NCI-H1694 treated with DMSO at 0.1 percent for 48 hours (cell line): ENCODE results near the gene SH3BP2.
A peak's percentile ranks its signal among the peaks of the same experiment; 100 is the strongest.

Experiments used
- DNase-seq: peaks from one replicate; lab custom pipeline; 2025; lab: John Stamatoyannopoulos, UW

The SH3BP2 gene

DNA sequence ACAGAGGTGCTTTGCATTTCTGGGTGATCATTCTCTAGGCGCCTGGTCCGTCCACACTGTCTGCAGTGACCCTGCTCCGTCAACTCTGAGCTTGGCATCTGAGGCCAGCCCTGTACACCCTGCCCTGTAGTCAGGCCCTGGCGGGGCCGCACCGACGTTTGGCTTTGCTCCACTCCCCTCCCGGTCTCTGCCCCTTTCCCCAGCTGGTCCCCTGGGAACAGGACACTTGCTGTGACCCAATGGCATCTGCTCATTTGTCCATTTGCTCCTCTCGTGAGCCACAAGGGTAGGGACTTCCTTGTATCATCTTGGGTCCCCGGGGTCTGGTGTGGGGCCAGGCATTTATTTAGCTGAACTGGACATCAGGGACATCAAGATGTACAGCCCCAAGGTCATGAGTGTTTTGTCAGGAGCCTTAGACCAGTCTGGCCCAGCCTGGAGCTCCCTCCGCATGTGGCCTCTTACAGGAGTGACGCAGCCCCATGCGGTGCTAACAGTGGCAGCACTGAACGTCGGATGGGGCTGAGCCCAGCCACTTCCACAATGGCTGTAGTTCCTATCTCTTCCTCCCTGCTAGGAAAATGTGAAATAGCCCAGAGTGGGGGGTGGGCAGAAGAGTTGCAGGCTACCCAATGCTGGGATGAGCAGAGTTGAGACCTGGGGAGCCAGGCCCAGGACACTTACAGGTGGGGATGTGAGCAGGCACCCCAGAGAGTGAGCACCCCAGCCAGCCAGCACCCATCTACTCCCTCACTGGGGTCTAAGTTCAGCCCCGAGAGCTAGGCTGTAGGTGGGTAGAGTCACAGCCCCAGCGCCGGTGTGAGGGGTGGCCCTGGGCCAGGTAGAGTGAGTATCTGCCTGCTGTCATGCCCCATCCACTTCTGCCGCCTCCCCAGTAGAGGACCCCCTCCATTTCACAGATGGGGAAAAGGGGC lies 2.0 kb upstream of the SH3BP2 start:
- DNase-seq: no peak

DNA sequence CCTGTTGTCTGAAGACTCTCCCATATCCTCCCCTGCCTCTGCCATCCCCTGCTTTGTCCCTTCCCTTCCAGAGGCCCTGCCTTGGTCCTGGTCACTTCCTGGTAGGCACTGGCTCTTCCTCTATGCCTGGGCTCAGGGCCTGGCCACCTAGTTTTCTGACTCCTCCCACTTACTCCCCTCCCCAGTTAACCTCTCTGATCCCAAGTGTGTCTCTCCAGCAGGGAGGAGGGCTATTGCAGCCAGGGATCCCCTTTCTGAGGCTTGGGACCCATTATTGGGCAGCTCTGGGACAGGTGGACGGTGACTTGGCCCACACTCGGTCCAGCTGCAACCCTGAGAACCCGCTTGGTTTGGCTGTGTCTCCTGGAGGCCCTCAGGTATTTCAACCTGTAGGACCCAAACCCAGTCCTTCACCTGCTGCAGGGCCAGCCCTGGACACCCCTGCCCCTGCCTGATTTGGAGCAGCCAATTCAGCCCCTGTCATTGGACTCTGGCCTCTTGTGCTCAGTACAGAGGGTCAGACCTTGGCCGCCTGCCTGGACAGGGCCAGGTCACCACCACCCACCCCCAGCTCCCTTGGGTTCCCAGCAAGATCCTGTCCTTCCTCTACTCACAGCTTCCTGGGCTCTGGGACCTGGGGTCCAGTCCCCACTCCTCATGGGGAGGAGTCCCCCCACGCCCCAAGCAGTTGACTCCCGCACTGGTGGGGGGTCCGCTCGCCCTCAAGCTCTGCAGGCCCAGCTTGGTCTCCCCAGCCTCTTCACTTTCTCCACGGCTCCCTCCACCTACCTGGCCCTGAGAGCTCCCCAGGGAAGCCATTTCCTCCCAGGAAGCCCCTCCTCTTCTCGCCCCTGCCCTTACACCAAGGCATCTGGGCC lies 1.1 kb upstream of the SH3BP2 start:
- DNase-seq: no peak

DNA sequence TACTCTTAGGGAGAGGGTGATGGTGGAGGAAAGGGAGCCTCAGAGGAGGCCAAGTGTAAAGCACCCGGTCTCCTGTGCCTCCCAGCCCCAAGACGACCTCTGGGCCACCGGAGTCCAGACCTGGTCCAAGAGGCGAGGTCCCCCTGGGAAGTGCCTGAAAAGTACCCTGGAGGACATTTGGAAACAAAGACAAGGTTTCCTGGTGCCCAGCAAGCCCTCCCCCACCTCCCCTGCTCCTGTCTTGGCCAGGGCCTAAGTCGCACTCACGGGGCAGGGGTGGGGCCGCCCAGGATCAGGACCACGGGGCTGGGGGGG lies 532 bp upstream of the SH3BP2 start:
- DNase-seq: no peak

DNA sequence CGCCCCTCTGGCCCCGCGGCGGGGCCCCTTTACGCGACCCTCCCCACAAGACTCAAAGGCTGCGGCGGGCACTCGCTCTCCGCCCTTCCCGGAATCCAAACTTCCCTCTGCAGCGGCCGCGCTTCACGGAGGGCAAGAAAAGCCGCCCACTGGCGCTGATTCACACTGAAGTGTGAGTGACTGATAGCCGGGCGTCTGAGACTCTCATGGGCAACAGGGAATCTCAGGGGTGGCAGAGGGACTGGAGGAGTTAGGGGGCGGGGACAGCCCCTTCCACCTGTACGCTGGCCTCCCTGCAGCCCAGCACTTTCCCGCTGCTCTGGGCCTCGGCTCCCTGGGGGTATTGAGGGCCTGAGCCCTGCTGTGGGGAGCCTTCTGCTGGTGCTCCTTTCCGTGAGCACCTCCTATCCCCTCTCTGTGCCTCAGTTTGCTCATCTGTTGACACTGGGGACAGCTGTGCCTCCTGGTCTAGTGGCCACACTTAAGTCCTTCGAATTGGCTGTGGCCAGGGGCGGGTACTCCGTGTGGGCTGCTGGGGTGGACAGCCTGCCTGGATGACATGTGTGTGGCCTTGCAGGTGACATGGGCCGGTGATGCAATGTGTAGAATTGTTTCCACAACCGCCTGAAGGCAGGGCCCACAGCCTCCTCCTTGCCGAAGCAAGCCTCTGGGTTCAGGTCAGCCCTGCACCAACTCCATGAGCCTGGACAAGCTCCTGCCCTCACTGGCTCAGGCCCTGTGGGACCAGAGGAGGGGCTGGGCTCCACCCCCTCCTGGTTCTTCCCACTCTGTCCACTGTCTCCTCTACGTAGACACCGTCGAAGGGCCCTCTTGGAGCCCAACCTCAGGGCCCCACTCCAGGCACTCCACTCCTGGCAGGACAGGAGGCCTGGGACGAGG lies 951 bp downstream of the SH3BP2 start:
- DNase-seq: no peak

DNA sequence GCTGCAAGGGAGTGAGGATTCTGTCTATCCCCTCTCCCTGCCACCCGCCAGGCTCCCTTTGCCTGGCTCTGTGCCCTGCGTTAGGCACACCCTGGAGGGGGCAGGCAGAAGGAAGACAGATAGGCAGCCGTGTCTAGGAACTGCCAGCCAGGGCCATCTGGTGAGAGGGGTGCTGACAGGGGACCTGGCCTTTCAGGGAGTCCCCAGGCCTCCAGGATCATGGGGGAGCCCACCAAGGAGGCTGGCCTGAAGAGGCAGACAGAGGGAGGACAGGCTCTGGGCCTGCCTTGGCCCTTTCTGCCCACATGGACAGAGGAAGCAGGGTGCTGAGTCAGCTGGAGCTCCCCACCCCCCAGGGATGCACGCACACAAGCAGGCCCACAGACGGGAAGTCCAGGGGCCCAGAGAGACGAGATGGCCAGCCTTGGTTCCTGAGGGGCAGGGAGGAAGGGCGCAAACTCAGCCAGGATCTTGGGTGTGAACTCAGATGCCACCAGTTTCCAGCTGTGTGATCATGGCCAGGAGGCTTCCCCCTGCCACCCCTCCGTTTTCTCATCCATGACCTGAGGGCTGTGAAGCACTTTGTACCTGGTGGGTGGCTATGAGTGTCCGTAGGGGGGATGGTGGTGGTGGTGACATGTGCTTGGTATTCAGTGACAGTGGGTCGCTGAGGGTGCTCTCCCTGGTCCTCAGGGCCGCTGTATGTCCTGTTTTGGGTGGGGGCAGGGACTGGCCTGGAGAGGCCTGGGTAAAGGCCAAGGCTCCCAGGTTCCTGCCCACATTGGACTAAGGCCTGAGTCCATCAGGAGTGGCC lies 1.8 kb downstream of the SH3BP2 start:
- peak; percentile 61 for DNase-seq

DNA sequence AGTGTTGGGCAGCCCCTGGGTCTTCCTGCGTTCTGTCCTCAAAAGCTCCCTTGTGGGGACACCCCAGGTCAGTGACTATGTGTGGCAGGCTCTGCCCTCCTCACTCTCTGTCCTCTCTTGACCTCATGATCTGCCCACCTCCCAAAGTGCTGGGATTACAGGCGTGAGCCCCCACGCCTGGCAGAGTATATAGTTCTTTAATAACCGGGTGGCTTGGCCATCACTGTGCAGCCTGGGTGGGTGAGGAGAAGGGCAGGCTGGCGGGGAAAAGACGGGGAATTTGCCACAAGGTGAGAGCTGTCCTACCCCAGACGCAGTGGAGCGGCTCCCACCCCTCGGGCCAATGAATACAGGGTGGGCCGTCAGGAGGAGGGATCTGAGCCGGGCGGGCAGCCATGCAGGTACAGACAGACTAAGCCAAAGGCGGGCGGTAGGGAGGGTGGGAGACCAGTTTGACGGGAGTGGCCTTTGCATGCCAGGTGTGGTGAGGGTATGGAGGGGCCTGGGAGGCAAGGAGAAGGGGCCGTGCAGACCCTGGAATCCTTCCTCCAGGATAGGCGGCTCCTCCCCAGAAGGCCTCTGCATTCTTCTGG lies 2.5 kb downstream of the SH3BP2 start:
- no peak for DNase-seq

DNA sequence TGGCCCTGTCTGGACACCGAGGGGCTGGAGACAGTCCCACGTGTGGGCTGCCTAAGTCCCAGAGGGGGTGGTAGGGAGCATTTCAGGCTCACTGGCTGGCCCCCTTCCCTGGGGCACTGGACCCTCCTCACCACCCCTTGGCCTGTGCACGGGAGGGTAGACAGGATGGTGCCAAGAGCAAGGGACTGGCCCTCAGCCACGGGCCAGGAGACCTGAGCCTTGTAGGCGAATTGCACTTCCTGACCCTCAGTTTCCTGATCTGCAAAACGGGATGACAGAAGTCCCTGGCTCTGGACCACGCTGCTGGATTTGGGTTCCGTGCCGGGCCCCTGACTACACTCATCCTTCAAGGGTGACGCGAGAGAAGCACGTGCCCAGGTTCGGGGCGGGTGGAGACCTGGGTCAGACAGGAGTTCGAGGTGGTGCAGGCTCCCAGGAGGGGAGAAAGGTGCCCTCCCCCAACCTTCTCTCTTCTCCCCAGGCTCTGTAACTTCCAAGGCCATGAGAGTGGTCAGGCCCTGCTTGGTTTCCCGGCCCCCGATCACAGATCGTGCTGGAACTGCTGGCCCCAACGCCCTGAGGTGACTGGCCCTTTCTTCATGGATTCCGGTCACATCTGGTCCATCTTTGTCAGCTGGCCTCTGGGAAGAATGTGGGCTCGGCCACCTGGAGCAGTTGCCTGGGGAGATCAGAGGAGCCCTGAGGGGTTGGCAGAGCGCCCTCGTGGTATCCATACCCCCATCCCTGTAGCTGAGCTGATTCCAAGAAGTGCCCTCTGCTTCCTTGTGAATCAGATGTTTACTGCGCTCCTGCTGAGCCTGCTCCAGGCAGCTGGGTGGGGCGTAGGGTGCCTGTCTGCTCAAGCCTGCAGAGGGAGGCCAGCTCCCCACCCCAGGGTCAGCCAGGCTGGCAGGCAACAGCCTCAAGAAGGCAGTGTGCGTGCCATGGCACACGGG lies 3.3 kb downstream of the SH3BP2 start:
- DNase-seq: no peak

DNA sequence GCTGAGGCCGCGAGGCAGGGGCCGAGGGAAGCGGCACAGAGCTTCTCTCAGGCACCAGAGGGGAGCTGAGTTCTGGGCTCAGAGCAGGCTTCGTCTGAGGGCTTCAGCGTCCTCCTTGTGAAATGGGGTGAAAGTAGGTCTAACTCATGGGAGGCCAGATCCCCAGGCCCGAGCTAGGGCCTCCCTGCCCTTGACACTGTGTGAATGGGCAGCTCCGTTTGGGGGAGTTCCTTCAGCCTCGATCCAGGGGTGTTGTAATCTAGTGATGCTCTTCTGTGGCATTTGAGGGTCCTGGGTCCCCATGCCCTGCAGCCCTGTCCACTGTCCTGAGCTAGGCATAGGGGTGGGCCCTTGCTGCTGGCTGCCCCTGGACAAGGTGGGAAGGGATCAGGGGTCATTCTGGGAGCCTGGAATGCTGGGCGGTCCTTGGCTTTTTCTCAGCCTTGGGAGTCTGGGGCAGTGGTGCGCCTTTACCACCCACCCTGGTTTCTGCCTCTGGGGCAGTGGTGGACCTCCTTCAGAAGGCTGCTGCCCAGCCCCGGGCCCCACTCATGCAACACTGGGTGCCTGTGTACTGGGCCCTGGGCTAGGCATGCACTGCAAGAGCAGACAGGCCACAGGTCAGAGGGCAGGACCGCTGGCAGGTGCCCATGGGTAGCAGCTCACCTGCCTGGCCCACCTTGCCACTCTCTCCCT lies 4.1 kb downstream of the SH3BP2 start:
- no peak for DNase-seq

DNA sequence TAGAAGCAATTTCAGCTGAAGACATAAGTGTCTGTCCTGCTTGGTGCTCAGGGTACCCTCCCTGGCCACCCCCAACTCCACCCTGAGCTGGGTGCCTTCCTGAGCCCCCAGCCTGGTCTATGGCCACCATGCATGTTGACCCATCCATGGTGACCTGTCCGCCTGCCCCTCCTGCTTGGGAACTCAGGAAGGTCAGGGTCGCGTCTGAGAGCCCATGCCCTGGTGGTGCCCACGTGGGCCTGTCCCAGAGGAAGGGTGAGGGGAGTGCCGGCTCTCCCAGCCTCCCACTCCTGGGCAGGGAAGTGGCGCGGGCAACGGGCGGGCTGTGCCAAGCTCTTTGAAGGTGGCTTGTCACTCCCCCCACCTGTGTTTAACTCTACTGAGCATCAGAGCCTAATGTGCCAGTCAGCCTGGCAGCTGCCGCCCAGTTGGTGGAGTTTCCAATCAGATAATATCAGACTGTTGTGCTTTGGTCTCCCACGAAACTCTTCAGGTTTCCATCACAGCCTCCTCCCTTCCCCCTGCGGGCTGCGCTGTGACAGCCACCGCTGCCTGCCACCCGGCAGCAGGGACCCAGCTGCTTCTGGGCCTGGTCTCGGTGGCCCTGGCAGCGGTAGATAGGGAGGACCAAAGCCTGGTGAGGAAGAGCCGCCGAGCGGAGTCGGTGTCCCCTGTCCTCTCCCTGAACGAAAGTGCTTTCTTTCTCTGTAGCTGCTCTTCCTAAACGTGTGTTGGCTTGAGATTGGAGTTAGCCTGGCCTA lies 4.8 kb downstream of the SH3BP2 start:
- DNase-seq: peak; percentile 55

DNA sequence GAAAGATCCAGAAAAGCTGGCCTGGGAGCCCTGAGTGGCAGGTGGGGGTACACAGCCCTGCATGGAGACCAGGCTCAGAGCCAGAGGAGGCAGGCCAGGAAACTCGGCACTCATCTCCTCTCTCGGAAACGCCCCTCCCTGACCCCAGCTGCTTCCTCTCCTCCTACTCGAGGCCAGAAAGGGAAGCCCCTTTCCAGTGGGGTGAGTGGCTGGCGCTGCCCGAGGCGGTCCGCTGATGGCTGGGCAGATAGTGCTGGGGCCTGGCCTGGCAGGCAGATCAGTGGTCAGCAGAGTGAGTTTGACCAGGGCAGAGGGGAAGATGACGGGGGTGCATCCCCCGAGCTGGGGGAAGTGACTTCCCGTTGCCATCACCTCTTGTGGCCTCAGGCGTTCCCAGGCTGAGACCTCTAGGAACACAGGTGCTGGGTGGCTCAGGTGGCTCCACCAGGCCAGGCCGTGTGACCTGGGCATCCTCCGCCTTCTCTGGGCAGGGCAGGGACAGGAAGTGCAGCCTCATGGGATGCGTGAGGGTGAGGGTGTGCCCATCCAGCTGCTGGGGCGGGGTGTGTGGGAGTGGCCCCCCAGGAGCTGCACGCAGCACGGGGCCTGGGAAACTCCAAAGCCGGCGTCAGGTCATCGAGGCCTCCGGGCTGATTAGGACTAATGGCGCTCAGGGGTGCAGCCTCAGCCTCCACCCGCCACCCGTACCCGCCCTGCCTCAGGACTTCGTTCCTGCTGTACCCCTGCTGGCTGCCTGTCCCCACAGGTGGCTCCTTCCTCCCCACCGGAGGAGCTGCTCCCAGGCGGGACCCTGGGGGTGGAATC lies 5.7 kb downstream of the SH3BP2 start:
- DNase-seq: peak; percentile 37

DNA sequence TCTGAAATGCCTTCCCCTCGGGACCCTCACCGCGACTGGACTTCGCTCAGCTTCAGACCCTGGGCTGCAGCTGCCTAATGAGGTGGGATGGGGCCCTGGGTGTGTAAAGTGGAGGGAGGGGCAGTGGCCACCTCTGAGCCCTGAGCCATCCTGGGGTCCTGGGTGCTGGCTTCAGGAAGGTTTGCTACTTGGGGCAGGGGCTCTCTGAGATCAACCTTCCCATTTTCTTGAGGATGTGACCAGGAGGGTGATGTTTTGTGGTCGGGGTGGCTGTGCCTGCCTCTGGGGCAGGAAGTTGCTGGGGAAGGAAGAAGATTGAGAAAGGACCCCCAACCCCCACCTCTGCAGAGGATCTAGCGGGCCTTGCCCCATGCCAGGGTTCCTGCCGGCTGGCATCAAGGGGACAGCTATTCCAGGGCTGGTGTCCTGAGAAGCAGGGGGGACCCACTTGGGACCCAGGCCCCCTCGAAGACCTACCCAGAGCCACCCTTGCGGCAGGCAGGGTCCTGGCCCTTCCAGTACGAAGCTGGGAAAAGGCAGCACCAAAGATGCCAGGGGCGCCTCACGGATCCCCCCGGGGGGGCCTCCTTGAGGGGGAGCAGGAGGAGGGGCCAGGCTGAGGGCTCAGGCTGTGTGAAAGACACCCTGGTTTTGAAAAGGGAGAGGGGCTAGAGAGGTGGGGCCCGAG lies 6.5 kb downstream of the SH3BP2 start:
- DNase-seq: no peak

DNA sequence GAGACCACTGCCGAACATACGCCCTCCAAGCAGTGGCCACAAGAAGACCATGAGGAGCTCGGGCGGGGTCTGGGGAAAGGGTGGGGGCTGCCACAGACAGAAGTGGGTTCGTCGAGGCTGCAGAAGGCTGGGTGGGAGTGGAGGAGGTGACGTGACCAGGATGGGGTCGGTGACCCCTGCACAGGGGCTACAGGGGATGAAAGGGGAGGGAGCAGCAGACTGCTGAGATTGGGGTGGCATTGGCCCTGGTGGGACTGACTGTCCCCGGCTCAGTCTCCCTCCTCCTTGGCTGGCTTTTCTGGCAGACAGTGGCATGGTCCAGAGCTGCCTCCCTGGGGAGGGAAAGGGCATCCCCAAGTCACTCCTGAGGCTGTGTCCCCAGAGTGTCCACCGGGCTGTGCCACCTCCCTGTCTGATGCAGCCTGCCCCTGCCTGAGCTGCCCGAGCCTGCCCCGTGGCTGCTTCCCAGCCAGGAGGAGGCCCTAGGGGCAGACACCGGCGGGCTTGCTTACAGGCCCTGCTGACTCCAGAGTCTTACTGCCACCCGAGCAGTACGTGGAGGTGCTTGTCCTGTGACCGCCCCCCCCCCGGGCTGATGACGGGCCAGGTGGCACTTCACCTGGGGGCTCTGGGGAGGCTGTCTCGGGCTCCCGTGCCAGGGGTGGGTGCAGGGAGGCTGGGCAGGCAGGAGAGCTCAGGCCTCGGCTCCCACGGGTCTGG lies 7.2 kb downstream of the SH3BP2 start:
- no peak for DNase-seq

DNA sequence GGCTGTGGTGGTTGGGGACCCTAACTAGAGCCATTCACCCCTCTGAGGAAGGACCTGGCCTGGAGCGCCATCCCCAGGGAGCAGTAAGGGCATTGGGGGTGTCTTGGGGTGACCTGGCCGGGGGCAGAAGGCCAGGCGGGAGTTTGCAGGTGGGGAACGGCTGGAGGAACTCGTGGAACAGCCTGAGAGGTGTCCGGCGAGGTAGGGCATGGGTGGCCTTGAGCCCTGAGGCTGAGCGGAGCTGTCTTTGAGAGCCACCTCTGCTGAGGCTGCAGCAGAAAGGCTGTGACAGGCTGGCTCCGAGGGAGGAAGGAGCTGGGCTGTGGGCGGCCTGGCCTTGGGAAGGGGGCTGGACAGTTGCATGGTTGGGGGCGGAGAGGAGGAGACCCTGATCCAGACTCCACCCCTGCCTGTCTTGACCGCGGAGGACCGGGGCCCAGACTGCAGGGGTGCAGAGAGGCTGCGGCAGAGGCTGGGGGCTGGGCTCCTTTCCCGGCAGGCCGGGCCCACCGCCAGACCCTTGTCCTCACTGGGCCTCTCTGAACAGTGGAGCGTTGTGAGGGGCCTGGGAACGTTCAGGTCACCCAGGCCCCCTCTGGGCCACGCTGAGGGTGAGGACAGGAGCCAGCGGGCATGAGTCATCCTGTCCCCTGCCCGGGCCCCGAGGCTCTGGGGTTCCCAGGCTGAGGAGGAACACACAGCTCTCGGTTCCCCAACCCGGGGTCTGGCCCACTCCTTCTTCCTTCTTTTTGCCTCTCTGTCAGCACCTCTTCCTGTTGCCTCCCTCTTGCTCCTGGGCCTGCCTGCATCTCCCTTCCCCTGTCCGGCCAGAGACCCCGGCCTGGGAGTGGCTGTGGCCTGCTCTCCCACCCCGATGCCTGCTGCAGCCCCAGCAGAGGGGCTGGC lies 8.1 kb downstream of the SH3BP2 start:
- DNase-seq: no peak

DNA sequence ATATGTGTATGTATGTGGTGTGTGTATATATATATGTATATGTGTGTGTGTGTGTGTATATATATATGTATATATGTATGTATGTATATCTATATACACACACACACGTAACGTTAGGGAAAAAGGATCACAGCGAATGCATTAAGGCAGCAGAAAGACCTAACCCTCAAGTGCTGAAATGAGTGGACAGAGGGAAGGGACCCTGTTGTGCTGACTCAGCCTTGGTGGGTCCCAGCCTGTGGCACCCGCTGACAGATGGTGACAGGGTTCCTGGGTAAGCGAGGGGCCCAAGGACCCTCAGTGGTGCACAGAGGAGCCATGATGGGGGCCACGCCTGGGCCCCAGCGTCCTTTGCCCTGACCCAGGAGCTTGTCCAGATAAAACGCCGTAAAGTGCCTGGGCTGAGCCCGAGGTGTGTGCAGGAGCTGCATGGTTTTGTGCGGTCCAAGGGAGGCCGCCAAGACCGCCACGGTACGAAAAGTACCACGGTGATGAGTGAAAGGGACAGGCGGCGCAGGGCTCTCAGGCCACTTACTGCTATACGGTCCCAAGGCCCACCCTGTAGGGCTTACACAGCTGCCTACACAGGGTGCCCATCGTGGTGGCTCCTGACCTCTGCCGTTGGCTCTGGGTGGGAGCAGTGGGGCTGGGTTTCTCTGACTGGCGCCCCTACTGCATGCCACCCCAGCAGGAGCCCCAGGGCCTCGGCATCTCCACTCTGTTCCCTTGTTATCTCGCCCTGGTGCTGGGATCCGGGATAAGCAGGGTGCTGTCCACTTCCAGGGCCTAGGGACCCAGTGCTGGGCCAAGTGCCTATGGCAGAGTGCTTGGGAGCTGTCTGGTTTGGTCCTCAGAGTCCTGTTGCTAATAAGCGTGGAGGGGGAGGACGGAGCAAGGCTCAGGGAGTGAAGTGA lies 10.0 kb downstream of the SH3BP2 start:
- DNase-seq: no peak
